Fibroblast of lung (primary cell): ENCODE results near the gene OVCH1. TPM values are rescaled to one million over a fixed set of nuclear protein-coding genes. Genes with fewer than 3 reads are reported as not detected.

Experiments
- DNase-seq, 2 donors: peaks; one replicate each; pipeline versions ENCODE4 v3.0.0 to v3.0.0-alpha.2; 2010; ENCODE audit warnings: low read depth in 2 of 2
- H2AFZ ChIP-seq: 2 replicates; pipeline ENCODE4 v1.5.1; 2012; ENCODE audit warnings: low read length, control low read depth, inconsistent platforms
- H3K27ac ChIP-seq: 2 replicates; pipeline ENCODE4 v1.5.1; 2011; ENCODE audit warnings: low read length, control low read depth; ENCODE audit not compliant: insufficient read depth
- H3K27me3 ChIP-seq: 2 replicates; pipeline ENCODE4 v1.5.1; 2011; ENCODE audit warnings: mild to moderate bottlenecking, low read length; ENCODE audit not compliant: control insufficient read depth, insufficient read depth
- H3K36me3 ChIP-seq: 2 replicates; pipeline ENCODE4 v1.5.1; 2011; ENCODE audit warnings: low read length; ENCODE audit not compliant: control insufficient read depth, insufficient read depth
- H3K4me1 ChIP-seq: 2 replicates; pipeline ENCODE4 v1.5.1; 2011; ENCODE audit warnings: low read length; ENCODE audit not compliant: control insufficient read depth, insufficient read depth; ENCODE audit errors: extremely low read depth
- H3K4me2 ChIP-seq: 2 replicates; pipeline ENCODE4 v1.5.1; 2011; ENCODE audit warnings: low read length, control low read depth; ENCODE audit not compliant: insufficient read depth; ENCODE audit errors: extremely low read depth
- H3K4me3 ChIP-seq, 4 experiments: fragments of 200-600 bp in 1 of 4; sonication (generic) in 1 of 4; replicated peaks in 1 of 4; 2 replicates each; pipeline ENCODE4 v1.5.1; 2011 to 2016; ENCODE audit warnings: low read length in 4 of 4, low read depth in 3 of 4, mild to moderate bottlenecking in 3 of 4, control low read depth in 2 of 4, inconsistent platforms in 1 of 4, mixed read lengths in 1 of 4; ENCODE audit not compliant: insufficient read depth in 1 of 4; ENCODE audit errors: control extremely low read depth in 1 of 4
- H3K79me2 ChIP-seq: 2 replicates; pipeline ENCODE4 v1.5.1; 2012; ENCODE audit warnings: mild to moderate bottlenecking, low read length, inconsistent platforms; ENCODE audit not compliant: control insufficient read depth, insufficient read depth
- H3K9ac ChIP-seq: 2 replicates; pipeline ENCODE4 v1.5.1; 2011; ENCODE audit warnings: mild to moderate bottlenecking, low read length, control low read depth; ENCODE audit not compliant: insufficient read depth
- H3K9me3 ChIP-seq: 2 replicates; pipeline ENCODE4 v1.5.1; 2012; ENCODE audit warnings: low read depth, low read length; ENCODE audit not compliant: control insufficient read depth, insufficient read depth
- H4K20me1 ChIP-seq: 2 replicates; pipeline ENCODE4 v1.5.1; 2011; ENCODE audit warnings: low read length; ENCODE audit not compliant: control insufficient read depth, insufficient read depth; ENCODE audit errors: extremely low read depth
- CTCF ChIP-seq, 2 donors: IDR thresholded peaks in 1 of 2; conservative IDR thresholded peaks in 1 of 2; 1 replicate in 1 of 2; 2 replicates in 1 of 2; pipeline ENCODE4 v1.5.1; 2011 to 2012; ENCODE audit warnings: low read length in 2 of 2, control low read depth in 1 of 2, inconsistent platforms in 1 of 2, low read depth in 1 of 2, mild to moderate bottlenecking in 1 of 2
- EZH2 ChIP-seq: IDR thresholded peaks from 2 replicates; pipeline ENCODE4 v1.5.1; 2012; ENCODE audit warnings: low read length, control low read depth, mild to moderate bottlenecking; ENCODE audit errors: missing control alignments
- polyA plus RNA-seq, 2 donors: library from polyadenylated mRNA; depleted of rRNA in 1 of 2; stranded (reverse) in 1 of 2; unstranded in 1 of 2; fragments of >200 nt; gene quantifications; 2 replicates each; pipeline ENCODE4 v1.2.1, GENCODE V29; 2011 to 2012; ENCODE audit warnings: missing spikeins in 1 of 2
- total RNA-seq: library from RNA; depleted of rRNA; stranded (reverse); fragments of >200 nt; gene quantifications from 2 replicates; pipeline ENCODE4 v1.2.1, GENCODE V29; 2014

OVCH1 gene
- total and polyA plus RNA-seq, 2 donors (not counting 1 experiment from before 2014, with no cell fraction given): 0.06 to 1.2 TPM

- no peak for TF ChIP-seq CTCF (conservative IDR thresholded peaks at IDR 0.05 in 1 of 2, IDR thresholded peaks at IDR 0.05 in 1 of 2; ENCODE audit: low read depth in 1 of 2, low read length in 2 of 2)
- TF ChIP-seq EZH2: no peak
- Histone ChIP-seq H2AFZ (peak within 1 kb of the TSS; percentile 97), H3K9me3 (no peaks in the 10 kb centered on the region), H3K79me2 (peaks cover 41% of the 10 kb centered on the region), H3K36me3 (no peaks in the 10 kb centered on the region), H3K4me3 (peak within 1 kb of the TSS; percentile 83 to 100 (median 94)), H3K27me3 (no peaks in the 10 kb centered on the region), H3K27ac (peak within 1 kb of the TSS; percentile 98), H3K4me1 (peaks cover 2% of the 10 kb centered on the region), H4K20me1 (no peaks in the 10 kb centered on the region), H3K9ac (peak within 1 kb of the TSS; percentile 93), H3K4me2 (peak within 1 kb of the TSS; percentile 94)
- peak; percentile 98 to 100 for DNase-seq
These were observed 116.7 kb downstream of the OVCH1 start, which contains the start of gene ERGIC2 for GRCh38 chr12:29380536-29381523. Gene ERGIC2, minus strand, starts transcription at chr12:29381172. Its CDS starts 9,539 bp downstream, at chr12:29371633.

Other genes with a start within 250 kb of the OVCH1 start
- gene ERGIC2, start 116.5 kb downstream of the OVCH1 start, total RNA-seq: 46.5 and 67.9 TPM in 2 replicates
- 71.2 and 82.5 TPM in 2 replicates for gene ERGIC2, start 116.5 kb downstream of the OVCH1 start, polyA plus RNA-seq